A673 (cell line): ENCODE measurements around the gene BCL2. TPM values are rescaled to one million over a fixed set of nuclear protein-coding genes. Genes with fewer than 3 reads are reported as not detected.

Experiments used
- BruUV-seq: library from RNA; stranded (reverse); fragments of 400-500 nt; replicated peaks from 2 replicates; lab custom pipeline; 2021; lab: Mats Ljungman, UMichigan
- CTCF ChIA-PET: fragments of 300-600 bp; sonication (Branson Sonifier 250); formaldehyde crosslinking; loops from one replicate; lab custom pipeline; 2022; ENCODE audit warnings: antibody characterized with exemption; lab: Charles Lee
- POLR2A ChIA-PET: fragments of 300-600 bp; sonication (Branson Sonifier 250); formaldehyde crosslinking; loops from one replicate; lab custom pipeline; 2022; ENCODE audit warnings: antibody characterized with exemption; ENCODE audit not compliant: low non-redundant PET; lab: Charles Lee
- DNase-seq: peaks from one replicate; pipeline ENCODE4 v3.0.0-alpha.2; 2015; ENCODE audit warnings: low spot score
- H3K27ac ChIP-seq: fragments of 200-600 bp; sonication (generic); 2 replicates; pipeline ENCODE4 v1.5.1; 2016; ENCODE audit warnings: mixed run types, low read depth, mild to moderate bottlenecking, mixed read lengths, antibody characterized with exemption, low read length; ENCODE audit not compliant: poor library complexity, severe bottlenecking
- H3K27me3 ChIP-seq: fragments of 200-600 bp; sonication (generic); replicated peaks from 2 replicates; pipeline ENCODE4 v1.6.1; 2017; ENCODE audit warnings: mixed run types, low read depth, mild to moderate bottlenecking, mixed read lengths, antibody characterized with exemption, low read length; ENCODE audit not compliant: insufficient read depth, poor library complexity
- H3K36me3 ChIP-seq: fragments of 200-600 bp; sonication (generic); 2 replicates; pipeline ENCODE4 v1.6.1; 2016; ENCODE audit warnings: mixed run types, mild to moderate bottlenecking, mixed read lengths, antibody characterized with exemption, low read length; ENCODE audit not compliant: insufficient read depth, poor library complexity, severe bottlenecking
- H3K4me1 ChIP-seq: fragments of 200-600 bp; sonication (generic); 2 replicates; pipeline ENCODE4 v1.6.1; 2017; ENCODE audit warnings: mixed run types, mild to moderate bottlenecking, mixed read lengths, antibody characterized with exemption, low read length; ENCODE audit not compliant: insufficient read depth, poor library complexity, severe bottlenecking
- H3K4me3 ChIP-seq: fragments of 200-600 bp; sonication (generic); 2 replicates; pipeline ENCODE4 v1.5.1; 2016; ENCODE audit warnings: low read depth, mixed run types, mild to moderate bottlenecking, mixed read lengths, low read length; ENCODE audit not compliant: poor library complexity, severe bottlenecking
- H3K9me3 ChIP-seq: fragments of 200-600 bp; sonication (generic); 2 replicates; pipeline ENCODE4 v1.6.1; 2016; ENCODE audit warnings: mixed run types, low read depth, mild to moderate bottlenecking, mixed read lengths, antibody characterized with exemption, low read length; ENCODE audit not compliant: poor library complexity, severe bottlenecking
- CTCF ChIP-seq: fragments of 300-800, 200-600 bp; sonication (generic); conservative IDR thresholded peaks from 2 replicates; pipeline ENCODE4 v1.5.1; 2017; ENCODE audit warnings: low read depth, mild to moderate bottlenecking, antibody characterized with exemption, low read length, moderate library complexity, mixed read lengths
- EZH2 ChIP-seq: fragments of 200-600 bp; sonication (generic); IDR thresholded peaks from 2 replicates; pipeline ENCODE4 v1.6.1; 2017; ENCODE audit warnings: borderline replicate concordance, low read depth, mild to moderate bottlenecking, mixed read lengths, antibody characterized with exemption, low read length; ENCODE audit not compliant: poor library complexity, severe bottlenecking
- intact Hi-C: fragments of 100-400 bp; cut with micrococcal nuclease; formaldehyde crosslinking; loops from one replicate; pipeline ENCODE4 v1.10.0; 2022; ENCODE audit not compliant: unreplicated experiment
- total RNA-seq: library from RNA; stranded (reverse); gene quantifications from 2 replicates; pipeline ENCODE4 v1.2.3, GENCODE V29; 2021

Gene BCL2
- total RNA-seq, 1 experiment from 2014 or later = 24.9 TPM

- POLR2A ChIA-PET = interaction anchor here (0.6 kb wide), 2 partner anchors 18 to 1193 kb away, joined by 3 to 4 read pairs; no protein-coding TSS in a partner anchor
- no TSS peak for BruUV-seq
- Histone ChIP-seq H3K27ac (no peak overlapping the region), H3K36me3 (no peaks in the 10 kb centered on the region), H3K27me3 (no peaks in the 10 kb centered on the region), H3K4me3 (no peak overlapping the region), H3K9me3 (no peaks in the 10 kb centered on the region), H3K4me1 (peaks cover 49% of the 10 kb centered on the region)
- no peak for DNase-seq
- intact Hi-C loops = no loop called here
- no peak for TF ChIP-seq CTCF
- no peak for TF ChIP-seq EZH2
- CTCF ChIA-PET = no interaction called here
Observed at GRCh38 chr18:63181706-63182309, 137.8 kb downstream of the BCL2 start.

GRCh38 chr18:63180971-63181376, 138.6 kb downstream of the BCL2 start:
- DNase-seq = no peak
- ChIA-PET CTCF (no interaction called here), POLR2A (interaction anchor here (0.6 kb wide), 2 partner anchors 17 to 1192 kb away, joined by 3 to 4 read pairs; no protein-coding TSS in a partner anchor)
- intact Hi-C loops = no loop called here
- H3K4me1 ChIP-seq = peaks cover 40% of the 10 kb centered on the region
- no peaks in the 10 kb centered on the region for H3K36me3 ChIP-seq
- H3K27ac ChIP-seq = no peak overlapping the region
- BruUV-seq = no TSS peak
- H3K27me3 ChIP-seq = no peaks in the 10 kb centered on the region
- H3K4me3 ChIP-seq = no peak overlapping the region
- TF ChIP-seq EZH2 (no peak), CTCF (no peak)
- H3K9me3 ChIP-seq = no peaks in the 10 kb centered on the region

- no peak for TF ChIP-seq CTCF
- no peak for TF ChIP-seq EZH2
- no peak for DNase-seq
- no peak overlapping the region for H3K27ac ChIP-seq
- H3K27me3 ChIP-seq = no peaks in the 10 kb centered on the region
- no peak overlapping the region for H3K4me3 ChIP-seq
- H3K36me3 ChIP-seq = no peaks in the 10 kb centered on the region
- POLR2A ChIA-PET = interaction anchor here (0.7 kb wide), 1 partner anchor 164 kb away, joined by 3 read pairs; no protein-coding TSS in a partner anchor
- intact Hi-C loops = no loop called here
- H3K4me1 ChIP-seq = peaks cover 39% of the 10 kb centered on the region
- CTCF ChIA-PET = interaction anchor here (0.5 kb wide), 1 partner anchor 259 kb away, joined by 6 read pairs; no protein-coding TSS in a partner anchor
- BruUV-seq = no TSS peak
- no peaks in the 10 kb centered on the region for H3K9me3 ChIP-seq
Observed at GRCh38 chr18:63180321-63180720, 139.2 kb downstream of the BCL2 start.
